NCI-H1105 (cell line): ENCODE data around the gene CDK5RAP2.

Source experiments
- DNase-seq: peaks from one replicate; lab custom pipeline; 2025; lab: John Stamatoyannopoulos, UW

CDK5RAP2 gene

DNA sequence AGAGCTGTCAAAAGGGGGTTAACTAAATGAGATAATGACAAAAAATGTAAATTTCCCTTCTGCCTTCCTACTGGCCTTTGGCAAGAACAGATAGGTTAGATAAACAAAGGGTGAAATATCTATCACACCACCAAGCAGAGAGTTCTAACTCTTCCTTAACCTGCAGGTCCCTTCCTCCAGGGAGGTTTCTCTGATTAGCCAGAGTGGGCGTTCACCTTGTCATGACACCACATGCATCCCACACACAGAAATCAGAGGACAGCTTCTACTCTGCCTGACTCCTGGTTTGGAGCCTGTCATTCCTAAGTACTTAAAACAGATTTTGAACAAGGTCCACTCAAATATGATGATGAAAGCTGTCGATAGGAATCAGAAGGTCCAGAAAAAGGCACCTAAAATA is 180.0 kb downstream of the CDK5RAP2 start:
- DNase-seq = no peak

DNA sequence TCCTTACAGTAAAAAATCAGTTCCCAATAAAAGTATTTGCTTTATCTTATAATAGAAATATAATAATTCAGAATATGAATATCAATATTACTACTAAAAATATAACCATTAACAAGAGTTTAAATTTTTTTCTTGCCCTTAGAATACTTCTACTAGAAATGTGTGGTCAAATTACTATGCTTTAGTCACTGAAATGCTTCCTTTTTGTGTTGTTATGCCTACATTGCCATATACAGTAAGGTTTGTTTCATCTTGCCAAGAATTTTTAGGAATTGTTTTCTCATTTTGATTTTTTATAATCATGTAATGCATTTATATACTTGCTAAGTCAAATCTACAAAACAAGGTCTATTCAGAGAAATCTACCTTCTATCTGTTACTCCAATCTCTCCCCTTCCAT is 181.7 kb downstream of the CDK5RAP2 start:
- DNase-seq = no peak

DNA sequence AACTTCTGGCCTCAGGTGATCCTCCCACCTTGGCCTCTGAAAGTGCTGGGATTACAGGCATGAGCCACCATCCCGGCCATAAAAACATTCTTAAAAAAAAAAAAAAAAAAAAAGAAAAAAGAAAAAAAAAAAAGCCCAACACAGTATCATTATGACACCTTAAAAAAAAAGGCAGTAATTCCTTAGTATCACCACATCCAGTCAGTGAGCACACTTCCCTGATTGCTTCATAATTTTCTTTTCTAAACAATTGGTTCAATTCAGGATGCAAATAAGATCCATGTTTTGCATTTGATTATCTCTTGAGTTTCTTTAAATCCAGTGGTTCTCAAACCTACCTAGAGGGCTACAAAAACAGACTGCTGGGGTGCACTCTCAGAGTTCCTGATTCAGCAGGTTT is 182.5 kb downstream of the CDK5RAP2 start:
- DNase-seq = no peak

DNA sequence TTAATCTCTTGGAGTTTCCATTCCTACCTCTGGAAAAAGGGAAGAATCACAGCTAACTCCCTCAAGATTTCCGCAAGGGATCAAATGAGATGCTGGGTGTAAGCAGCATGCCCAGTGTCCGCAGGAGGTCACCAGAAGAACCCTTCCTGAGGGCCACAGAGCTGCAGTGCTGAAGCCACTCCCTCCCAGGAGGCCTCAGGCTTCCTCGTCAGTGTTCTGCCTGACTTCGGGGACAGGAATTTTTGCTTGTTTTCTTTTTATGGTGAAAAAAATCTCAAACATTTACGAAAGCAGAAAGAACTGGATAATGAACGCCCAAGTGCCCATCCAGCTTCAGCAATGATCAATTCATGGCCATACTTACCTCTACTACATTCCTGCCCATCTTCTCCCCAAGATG is 183.0 kb downstream of the CDK5RAP2 start:
- DNase-seq = no peak

DNA sequence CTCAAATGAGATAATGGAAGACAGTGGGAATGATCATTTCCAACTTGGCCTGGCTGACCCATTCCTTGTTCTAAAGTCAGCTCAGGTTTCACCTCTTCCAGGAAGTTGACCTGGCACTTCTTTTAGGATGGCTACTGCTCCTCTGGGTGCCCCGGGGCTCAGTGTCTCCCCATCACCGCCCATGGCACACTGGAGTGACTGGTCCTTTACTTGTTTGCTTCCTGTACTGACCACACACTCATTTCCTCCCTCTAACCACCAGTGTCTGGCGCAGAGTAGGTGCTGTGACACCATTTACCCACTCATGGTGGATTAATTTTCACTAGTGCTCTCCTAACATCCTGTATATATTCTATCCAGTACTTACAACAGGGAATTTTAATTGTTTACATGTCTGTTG is 183.5 kb downstream of the CDK5RAP2 start:
- DNase-seq = no peak

DNA sequence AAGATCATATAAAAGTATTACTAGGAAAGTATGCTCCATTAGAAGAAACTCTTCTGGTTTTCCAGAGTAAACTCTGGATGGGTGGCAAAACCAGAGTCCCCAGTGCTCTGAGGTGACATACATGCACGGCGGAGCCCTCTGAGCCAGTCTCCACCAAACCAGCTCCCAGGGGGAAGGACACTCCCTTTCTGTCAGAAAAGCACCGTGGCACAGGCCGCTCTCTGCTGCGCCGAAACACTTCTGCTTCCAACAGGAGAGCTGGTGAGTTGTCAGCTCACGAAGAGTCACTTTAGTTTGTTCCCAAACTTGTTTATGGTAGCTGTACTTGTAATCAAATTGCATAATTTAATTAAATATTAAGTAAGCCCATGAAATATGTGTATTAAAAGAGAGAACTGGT is 184.6 kb downstream of the CDK5RAP2 start:
- DNase-seq = no peak

DNA sequence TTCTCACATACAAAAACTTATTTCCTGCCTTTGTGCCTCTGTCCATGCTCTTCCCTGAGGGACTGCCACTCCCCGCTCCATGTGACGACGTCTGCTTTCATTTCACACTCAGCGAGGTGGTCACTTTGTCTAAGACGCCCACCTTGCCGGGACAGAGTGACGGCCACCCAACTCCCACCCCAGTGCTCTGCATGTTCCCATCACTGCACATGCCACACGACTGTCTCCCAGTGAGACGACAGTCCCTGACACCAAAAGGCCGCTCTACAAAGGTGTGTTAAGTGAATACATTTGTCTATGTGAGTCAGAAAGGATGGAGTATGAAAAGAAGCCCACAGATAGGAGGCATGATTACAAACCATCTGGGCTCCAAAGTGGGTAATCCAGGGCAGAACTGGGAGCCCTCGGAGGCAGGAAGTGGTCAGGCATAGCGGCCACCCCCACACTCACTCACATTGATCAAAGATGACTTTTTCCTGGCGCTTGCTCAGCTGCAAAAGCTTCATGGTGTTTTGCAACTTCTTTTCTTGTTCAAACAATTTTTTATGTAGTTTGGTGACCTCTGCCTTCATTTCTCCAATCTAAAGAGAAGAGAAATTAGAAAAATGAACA is 185.8 kb downstream of the CDK5RAP2 start:
- no peak for DNase-seq

DNA sequence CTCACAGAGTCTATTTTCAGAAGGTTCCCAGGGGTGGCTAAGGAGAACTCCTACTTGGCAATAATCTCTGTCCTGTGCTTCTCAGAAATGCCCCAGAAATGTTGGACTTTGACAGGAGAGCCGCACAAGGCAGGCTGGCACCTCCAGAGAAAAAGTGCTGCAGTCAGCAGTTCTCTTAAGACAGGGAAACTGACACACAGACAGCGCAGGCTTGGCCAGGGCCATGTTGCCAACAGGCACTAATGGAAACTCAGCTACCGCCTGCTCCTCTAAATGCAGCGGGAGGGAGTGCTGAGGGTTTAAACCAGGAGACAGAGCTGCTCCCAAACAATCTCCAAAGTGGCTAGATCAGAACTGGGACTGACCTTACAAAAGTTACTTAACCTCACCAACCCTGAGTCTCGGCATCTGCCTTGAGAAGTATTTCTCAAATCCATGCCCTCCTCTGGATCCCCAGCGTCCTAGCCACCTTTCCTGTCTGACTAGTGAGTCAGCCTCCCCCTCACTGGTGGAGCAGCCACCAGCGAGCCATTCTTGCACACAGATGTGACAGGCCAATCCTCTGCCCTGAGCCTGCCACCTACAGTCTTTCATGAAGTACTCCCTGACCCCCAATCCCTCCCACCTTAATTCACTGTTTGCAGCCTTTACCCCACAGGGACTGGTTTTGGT is 186.4 kb downstream of the CDK5RAP2 start:
- no peak for DNase-seq

DNA sequence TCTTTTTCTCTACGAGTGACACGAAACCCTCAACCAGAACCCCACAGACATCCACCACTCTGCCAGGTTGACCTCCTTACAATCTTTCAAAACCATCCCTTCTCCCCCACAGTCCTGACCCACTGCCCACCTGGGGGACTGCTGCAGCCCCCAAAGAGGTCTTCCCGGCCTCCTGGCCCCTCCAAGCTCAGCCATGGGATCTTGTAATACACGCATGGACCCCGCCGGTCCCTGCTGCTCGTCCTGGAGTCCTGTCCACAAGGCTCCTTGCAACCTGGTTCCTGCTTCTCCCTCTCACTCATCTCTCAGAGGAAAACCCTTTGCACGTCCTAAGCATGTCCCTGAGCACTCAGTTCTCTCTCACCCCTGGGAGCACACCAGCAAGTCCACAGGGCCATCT is 187.3 kb downstream of the CDK5RAP2 start:
- DNase-seq = no peak

DNA sequence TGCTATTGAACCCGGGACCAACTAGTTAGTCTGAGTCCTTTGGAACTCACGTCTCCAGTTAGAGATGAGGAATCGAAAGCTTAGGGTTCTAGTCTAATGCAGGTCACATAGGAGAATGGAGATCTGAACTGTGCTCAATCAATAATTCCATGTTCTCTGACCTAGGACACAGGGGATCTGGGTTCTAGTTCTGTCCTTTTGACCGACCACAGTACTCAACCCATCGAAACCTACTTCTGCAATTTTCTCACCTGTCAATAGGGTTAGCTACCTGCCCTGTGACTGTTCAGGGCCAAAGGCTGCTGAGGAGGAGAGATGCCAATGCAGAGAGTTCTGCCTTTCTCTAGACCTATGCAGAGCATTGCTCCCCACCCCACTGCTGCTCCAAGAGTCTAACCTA is 187.7 kb downstream of the CDK5RAP2 start:
- no peak for DNase-seq

DNA sequence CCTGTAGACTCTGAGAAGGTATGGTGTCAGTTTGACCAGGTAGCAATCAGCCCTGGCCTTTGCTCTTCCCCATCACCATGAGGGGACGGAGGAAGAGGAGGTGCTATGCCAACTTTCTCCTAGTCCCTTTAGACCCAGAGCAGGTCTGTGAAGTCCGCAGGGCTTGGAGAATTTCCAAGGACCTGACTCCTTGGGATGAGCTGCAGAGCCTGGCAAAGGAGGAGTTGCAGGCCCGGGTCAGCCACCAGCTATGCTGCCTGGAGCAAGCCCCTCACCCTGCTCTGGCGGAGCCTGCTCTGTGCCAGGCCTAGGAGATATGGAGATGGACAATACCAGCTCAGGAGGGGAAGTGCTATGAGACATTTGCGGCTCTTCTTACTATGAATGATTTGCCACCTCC is 188.3 kb downstream of the CDK5RAP2 start:
- no peak for DNase-seq

DNA sequence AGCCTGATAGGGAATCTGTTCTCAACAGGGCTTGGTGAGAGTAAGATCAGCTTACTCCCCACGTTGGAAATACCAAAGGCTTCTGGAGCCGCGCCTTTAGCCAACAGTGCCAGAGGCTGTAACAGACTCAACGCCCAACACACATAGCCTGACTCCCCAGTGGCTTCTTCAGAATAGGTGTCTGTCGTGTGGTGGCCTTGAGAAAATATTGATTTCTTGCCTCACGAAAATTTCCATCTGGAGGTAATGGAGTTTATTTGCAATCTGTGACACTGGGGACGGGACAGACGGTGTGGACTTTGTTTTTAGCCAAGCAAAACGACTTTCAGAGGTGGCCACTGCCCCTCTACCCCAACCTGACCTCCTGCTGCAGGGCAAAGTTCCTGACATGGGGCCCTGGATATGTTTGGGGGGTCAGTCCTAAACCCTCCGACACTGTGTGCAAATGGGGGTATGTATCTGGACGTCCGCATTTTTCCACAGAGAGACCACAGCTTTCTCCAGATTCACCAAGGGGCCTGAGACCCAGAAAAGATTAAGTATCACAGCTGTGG is 189.3 kb downstream of the CDK5RAP2 start:
- DNase-seq = no peak

DNA sequence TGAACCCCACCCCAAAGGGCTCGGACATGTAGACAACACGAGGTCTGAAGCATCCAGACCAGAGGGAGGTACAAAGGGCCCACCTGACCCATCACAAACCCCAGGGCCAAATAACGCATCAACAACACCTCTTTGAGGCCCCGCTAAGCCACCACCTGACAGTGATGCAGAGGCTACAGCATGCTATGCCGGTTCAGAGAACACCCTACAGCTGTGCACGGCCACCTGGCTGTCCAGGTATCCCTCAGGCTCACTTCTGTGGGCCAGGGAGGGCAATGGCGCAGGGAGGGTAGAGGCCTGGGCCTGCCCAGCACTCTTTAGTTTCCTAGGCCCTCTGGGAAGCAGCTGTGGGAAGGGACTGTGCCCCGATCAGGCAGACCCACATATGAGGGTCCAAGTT is 190.1 kb downstream of the CDK5RAP2 start:
- DNase-seq = no peak

DNA sequence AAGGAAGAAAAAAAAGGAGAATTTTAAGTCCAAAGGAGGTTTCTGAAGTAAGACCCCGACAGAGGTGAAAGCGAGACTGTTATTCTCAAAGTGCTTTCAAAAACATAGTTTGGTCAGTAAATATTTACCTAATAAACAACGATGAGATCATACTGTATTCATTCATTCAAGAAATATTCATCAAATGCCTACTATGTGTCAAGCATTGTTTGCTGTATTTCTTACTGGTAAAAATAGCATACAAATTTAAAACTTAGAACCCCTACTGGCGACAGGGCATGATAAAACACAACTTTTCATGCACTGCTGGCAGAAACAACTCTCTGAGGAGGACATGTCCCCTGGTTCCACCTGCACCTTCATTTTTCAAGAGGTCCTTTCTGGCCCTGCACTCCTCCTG is 190.7 kb downstream of the CDK5RAP2 start:
- no peak for DNase-seq

DNA sequence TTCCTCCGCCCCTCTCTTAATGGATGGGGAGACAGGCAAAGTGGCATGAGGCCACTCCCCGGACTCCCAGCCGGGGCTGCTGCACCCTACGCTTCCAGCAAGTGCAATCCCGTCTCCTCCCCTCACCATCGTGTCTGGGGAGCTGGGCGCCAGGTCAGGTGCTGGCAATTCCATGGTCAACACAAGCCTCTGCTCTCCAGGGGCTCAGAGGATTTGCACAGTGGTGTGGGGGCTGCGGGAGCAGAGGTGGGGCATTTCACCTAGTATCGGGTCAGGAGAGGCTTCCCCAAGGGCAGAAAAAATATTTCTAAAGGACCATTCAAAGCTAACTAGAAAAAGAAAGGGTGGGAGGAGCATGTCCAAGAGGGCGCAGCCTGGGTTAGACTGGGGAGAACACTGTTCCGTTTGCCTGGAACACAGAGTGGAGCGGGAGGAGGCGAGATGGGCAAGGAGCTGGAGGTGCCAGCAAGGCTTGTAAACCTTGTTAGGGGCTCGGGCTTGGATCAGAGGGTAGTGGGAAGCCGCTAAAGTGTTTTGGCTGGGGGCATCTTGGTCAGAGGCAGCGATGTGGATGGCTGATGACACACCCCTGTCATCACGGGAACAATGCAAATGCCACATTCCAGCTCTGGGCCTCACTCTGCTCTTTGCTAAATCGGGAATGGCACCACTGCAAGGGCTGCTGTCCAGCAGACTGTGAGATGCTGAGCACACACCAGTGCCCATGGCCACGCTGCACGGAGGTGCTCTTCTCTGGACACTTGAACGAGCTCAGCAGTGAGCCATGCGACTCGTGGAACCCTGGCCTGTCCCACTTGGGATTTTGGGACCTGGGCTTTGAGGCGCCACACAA is 191.7 kb downstream of the CDK5RAP2 start:
- DNase-seq = no peak

DNA sequence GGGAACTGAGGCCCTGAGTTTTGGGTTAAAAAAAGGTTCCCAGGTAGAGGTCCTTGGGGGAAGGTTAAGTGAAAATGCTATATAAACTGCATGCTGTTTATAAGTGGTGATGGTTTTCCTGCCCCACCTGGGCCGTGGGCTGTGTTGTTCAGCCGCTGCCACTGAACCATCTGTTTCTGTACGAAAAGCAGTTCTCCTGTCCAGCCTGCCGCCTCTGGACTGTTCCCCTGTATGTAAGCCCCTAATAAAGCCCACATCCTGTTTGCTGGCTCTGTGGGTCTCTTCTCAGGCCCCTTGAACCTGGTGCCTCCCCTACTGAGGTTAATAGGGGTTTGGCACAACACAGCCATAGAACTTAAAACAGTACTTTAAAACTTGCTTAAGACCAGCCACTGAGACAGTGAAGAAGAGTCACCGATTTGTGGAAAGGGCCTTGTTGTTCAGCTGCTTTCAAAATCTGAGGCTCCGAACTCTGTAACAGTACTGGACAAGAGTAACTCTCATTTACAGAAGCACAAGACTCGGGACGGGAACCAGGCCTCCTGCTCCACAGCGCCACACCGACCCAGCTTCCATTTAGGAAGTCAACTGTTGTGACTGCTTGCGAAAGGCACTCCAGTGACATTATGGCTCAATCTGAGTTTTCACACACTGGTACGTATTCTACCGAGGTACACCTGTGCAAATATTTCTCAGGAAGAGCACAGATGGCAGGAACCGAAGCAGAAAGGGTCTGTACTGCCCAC is 192.5 kb downstream of the CDK5RAP2 start:
- DNase-seq = peak; percentile 74

DNA sequence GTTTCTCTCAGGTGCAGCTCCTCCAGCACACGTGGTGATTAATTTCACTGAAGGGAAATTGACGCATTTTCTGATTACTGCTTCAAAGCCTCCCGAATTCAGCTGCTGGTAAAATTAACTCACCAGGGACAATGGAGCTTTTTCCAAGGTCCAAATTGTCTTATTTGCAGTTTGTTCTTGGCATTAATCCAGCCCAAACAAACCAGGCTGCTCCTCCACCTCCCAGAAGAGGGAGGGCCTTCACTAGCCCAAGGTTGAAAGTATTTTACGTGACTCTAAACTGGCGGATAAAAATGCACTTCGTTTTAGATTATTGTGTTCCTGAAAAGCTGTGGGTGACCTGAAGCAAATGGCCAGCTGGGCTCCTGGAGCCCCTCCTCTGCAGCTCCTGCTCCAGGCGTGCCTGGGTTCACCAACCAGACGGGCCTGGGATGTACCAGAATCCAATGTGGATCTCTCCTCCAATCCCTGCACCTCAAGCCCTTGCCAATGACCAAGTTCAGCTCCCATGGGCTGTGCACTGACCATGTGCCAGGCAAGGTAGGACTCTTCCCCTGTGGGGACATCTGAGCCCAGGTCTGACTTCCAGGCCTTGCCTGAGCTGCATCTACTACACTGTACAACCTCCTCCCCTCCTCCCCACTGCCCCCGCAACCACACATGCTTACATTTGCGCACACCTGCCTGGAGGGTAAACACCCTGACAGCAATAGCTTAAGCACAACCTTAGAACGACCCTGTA is 193.4 kb downstream of the CDK5RAP2 start:
- DNase-seq = peak; percentile 92

DNA sequence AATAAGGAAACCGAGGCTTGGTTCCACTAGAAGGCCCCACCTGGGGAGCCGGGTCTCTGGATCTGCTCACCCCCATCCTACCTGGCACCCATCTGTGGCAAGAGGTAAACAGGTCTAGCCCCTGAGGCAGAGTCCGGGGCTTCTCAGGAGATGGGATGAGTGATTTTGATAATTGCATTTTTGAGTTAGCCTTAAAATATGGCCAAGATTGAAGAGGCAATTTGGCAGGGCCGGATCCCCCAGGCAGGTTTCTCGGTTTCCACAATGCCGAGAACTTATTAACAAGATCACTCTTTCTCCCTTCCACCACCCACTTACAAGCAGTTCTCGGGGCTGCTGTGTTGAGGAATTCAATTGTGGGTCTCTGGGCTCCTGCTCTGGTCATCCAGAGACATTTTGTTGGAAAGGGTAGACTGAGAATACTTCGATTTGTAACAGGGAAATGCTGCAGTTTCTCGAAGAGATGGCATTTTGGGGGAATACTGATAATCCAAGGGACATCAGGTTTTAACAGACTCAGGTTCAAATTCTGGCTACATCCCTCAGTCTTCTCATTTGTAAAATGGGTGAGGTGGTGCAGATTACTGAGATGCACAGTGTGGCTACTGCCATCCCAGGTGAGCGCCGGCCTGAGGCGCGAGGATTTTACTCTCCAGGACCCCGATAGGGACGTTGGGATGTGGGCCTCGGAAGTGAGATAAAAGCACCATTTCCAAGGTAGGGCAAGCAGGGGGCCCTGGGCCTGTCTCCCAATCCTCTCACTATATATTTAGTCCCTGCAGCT is 194.2 kb downstream of the CDK5RAP2 start:
- no peak for DNase-seq

DNA sequence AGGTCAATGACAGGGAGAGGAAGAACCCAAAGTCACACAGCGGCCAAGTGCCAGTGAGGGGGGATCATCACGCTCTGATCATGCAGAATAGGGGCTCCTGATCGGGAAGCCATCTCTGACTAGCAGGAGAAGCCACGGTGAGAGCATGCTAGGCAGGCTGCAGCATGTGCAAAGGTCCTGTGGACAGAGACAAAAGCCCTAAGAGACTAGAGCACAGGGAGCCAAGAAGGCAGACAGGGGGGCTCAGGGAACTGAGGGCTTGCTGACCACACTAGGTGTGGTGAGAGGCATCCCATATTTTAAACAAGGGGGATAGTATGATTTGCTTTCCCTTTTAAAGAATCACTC is 195.1 kb downstream of the CDK5RAP2 start:
- no peak for DNase-seq

DNA sequence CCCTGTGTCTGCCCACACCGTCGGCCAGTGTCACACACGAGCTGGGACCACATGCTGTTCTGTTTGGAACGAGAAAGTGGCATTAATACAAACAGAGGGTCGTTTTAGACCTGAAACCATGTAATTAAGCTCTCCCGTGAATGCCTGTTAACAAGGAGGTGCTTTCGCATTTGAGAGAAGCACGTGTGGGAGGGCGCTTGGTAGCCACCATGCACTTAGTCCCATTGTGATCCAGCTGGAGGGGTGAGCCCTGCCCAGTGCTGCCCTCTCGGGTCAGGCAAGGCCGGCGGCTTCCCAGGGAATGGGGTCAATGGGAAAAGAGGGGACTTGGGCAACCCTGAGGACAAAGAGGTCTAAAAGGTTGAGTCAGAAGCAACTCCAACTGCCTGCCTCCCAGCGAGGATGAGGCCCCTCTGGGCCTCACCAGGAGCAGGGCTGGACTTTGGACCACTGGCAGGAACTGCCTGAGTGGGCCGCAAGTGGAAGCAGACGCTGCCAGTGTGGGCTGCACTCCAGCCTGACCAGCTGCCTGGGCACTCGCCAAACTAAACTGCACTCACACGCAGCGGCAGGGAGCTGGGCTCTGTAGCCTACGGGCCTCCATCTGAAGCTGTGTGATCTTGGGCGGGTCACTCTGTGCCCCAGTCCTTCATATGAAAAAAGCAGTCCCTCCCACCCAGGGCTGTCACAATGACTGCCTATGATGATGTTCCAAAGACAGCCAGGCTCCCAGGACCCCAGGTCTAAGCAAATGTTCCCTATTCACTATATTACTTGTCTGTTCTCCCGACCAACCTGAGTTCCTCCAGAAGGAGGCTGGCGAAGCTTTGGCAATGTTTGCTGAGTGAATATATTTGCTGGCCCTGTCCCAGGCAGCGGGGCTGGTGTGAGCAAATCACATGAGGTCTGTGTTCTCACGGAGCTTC is 195.7 kb downstream of the CDK5RAP2 start:
- no peak for DNase-seq
